ENCODE measurements around the gene ACTA2.

DNA sequence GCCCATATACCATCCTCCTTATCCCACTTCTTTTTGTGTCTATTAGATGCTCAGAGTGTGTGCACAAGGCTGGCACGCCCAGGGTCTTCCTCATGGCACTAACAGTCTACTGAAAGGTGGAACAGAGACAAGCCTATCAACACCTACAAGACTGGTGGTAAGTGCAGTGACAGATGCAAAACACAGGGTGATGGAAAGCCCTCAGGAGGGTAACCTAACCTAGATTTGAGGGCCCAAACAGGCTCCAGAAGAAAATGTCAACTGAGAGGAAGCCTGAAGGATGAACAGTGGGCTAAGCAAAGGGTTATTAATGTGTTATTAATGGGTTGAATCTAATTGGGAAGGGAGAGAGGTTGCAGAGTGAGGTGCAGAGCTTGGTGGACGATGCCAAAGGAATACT lies 36.9 kb upstream of the ACTA2 start:
- TF ChIP-seq, protein P1, sequence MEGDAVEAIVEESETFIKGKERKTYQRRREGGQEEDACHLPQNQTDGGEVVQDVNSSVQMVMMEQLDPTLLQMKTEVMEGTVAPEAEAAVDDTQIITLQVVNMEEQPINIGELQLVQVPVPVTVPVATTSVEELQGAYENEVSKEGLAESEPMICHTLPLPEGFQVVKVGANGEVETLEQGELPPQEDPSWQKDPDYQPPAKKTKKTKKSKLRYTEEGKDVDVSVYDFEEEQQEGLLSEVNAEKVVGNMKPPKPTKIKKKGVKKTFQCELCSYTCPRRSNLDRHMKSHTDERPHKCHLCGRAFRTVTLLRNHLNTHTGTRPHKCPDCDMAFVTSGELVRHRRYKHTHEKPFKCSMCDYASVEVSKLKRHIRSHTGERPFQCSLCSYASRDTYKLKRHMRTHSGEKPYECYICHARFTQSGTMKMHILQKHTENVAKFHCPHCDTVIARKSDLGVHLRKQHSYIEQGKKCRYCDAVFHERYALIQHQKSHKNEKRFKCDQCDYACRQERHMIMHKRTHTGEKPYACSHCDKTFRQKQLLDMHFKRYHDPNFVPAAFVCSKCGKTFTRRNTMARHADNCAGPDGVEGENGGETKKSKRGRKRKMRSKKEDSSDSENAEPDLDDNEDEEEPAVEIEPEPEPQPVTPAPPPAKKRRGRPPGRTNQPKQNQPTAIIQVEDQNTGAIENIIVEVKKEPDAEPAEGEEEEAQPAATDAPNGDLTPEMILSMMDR (IDR thresholded peaks at IDR 0.05), result no peak
- no peak for TF ChIP-seq POLR2A (IDR thresholded peaks at IDR 0.05)
